ENCODE measurements around the gene GREM1. TPM values are rescaled to one million over a fixed set of nuclear protein-coding genes. Genes with fewer than 3 reads are reported as not detected.

The GREM1 gene
- total RNA-seq, 4 donors from 2014 or later = 0.31 to 1.0 (median 0.41) TPM; not detected in 1

GRCh38 chr15:32683906-32684584 is 33.8 kb upstream of the GREM1 start:
- DNase-seq (no peak), ATAC-seq (no peak)
- Histone ChIP-seq H3K4me3 (no peak overlapping the region), H3K9me3 (no peaks in the 10 kb centered on the region), H3K27me3 (no peaks in the 10 kb centered on the region), H3K4me1 (no peaks in the 10 kb centered on the region), H3K27ac (no peak overlapping the region), H3K36me3 (no peaks in the 10 kb centered on the region)
- intact Hi-C loops (cut with DNase I; ENCODE audit: low total_unique reads) = no loop called here
- in situ Hi-C loops (cut with MboI; ENCODE audit: low sequenced_read_pairs in 4 of 4) = no loop called here
- TF ChIP-seq POLR2A (IDR thresholded peaks at IDR 0.05) (no peak), CTCF (IDR thresholded peaks at IDR 0.05 in 4 of 5, conservative IDR thresholded peaks at IDR 0.05 in 1 of 5) (no peak)

GRCh38 chr15:32685576-32685975 is 32.2 kb upstream of the GREM1 start:
- TF ChIP-seq POLR2A (IDR thresholded peaks at IDR 0.05) = no peak
- no peak for TF ChIP-seq CTCF (IDR thresholded peaks at IDR 0.05 in 4 of 5, conservative IDR thresholded peaks at IDR 0.05 in 1 of 5)
- H3K4me1 ChIP-seq = no peaks in the 10 kb centered on the region
- no peaks in the 10 kb centered on the region for H3K27me3 ChIP-seq
- ATAC-seq (no peak), DNase-seq (no peak)
- in situ Hi-C loops (cut with MboI; ENCODE audit: low sequenced_read_pairs in 4 of 4) (no loop called here), intact Hi-C loops (cut with DNase I; ENCODE audit: low total_unique reads) (no loop called here)
- H3K36me3 ChIP-seq = no peaks in the 10 kb centered on the region
- H3K4me3 ChIP-seq = no peak overlapping the region
- no peak overlapping the region for H3K27ac ChIP-seq
- H3K9me3 ChIP-seq = no peaks in the 10 kb centered on the region

GRCh38 chr15:32687556-32687955 is 30.2 kb upstream of the GREM1 start:
- Histone ChIP-seq H3K27me3 (no peaks in the 10 kb centered on the region), H3K9me3 (no peaks in the 10 kb centered on the region), H3K4me3 (no peak overlapping the region), H3K27ac (no peak overlapping the region), H3K36me3 (no peaks in the 10 kb centered on the region), H3K4me1 (no peaks in the 10 kb centered on the region)
- ATAC-seq (no peak), DNase-seq (no peak)
- intact Hi-C loops (cut with DNase I; ENCODE audit: low total_unique reads) = no loop called here
- in situ Hi-C loops (cut with MboI; ENCODE audit: low sequenced_read_pairs in 4 of 4) = no loop called here
- TF ChIP-seq CTCF (IDR thresholded peaks at IDR 0.05 in 4 of 5, conservative IDR thresholded peaks at IDR 0.05 in 1 of 5) = no peak
- no peak for TF ChIP-seq POLR2A (IDR thresholded peaks at IDR 0.05)

GRCh38 chr15:32688151-32688639 is 29.6 kb upstream of the GREM1 start:
- no peak for TF ChIP-seq CTCF (IDR thresholded peaks at IDR 0.05 in 4 of 5, conservative IDR thresholded peaks at IDR 0.05 in 1 of 5)
- no peak for TF ChIP-seq POLR2A (IDR thresholded peaks at IDR 0.05)
- Histone ChIP-seq H3K27ac (no peak overlapping the region), H3K9me3 (no peaks in the 10 kb centered on the region), H3K4me3 (no peak overlapping the region), H3K27me3 (no peaks in the 10 kb centered on the region), H3K36me3 (no peaks in the 10 kb centered on the region), H3K4me1 (no peaks in the 10 kb centered on the region)
- in situ Hi-C loops (cut with MboI; ENCODE audit: low sequenced_read_pairs in 4 of 4) = no loop called here
- intact Hi-C loops (cut with DNase I; ENCODE audit: low total_unique reads) = no loop called here
- DNase-seq (no peak), ATAC-seq (no peak)
